Stomach (tissue), 9 donors: ENCODE results near the gene TAS2R41. TPM values are rescaled to one million over a fixed set of nuclear protein-coding genes. Genes with fewer than 3 reads are reported as not detected.

Experiments
- DNase-seq, 2 donors: peaks; one replicate each; pipeline versions ENCODE4 v3.0.0 to v3.0.0-alpha.2; 2013 to 2019
- H3K27ac ChIP-seq, 5 donors: fragments of 200-600 bp in 4 of 5; sonication (generic) in 4 of 5; one replicate each; pipeline ENCODE4 v1.5.1; 2013 to 2019; ENCODE audit warnings: mild to moderate bottlenecking in 1 of 5, moderate library complexity in 1 of 5
- H3K27me3 ChIP-seq, 3 donors: fragments of 200-600 bp; sonication (generic); one replicate each; pipeline ENCODE4 v1.5.1; 2017 to 2019; ENCODE audit warnings: mixed run types in 1 of 3
- H3K36me3 ChIP-seq, 4 donors: fragments of 200-600 bp; sonication (generic); 1 replicate in 3 of 4; 2 replicates in 1 of 4; pipeline ENCODE4 v1.5.1; 2016 to 2019
- H3K4me1 ChIP-seq, 4 donors: fragments of 200-600 bp; sonication (generic); one replicate each; pipeline ENCODE4 v1.5.1; 2016 to 2019
- H3K4me3 ChIP-seq, 4 donors: fragments of 200-600 bp; sonication (generic) in 3 of 4; one replicate each; pipeline ENCODE4 v1.5.1; 2016 to 2019; ENCODE audit warnings: mild to moderate bottlenecking in 1 of 4
- H3K9me3 ChIP-seq, 4 donors: fragments of 200-600 bp; sonication (generic); one replicate each; pipeline ENCODE4 v1.5.1; 2016 to 2019
- CTCF ChIP-seq, 7 experiments: fragments of 450-650 bp in 4 of 7; fragments of 200-600 bp in 3 of 7; sonication (generic) in 3 of 7; IDR thresholded peaks; one replicate each; pipeline ENCODE4 v1.5.1; 2016 to 2019; ENCODE audit warnings: antibody characterized with exemption in 7 of 7, control low read depth in 2 of 7, mild to moderate bottlenecking in 1 of 7
- EP300 ChIP-seq: sonication (generic); formaldehyde crosslinking; IDR thresholded peaks from one replicate; pipeline ENCODE4 v1.6.1; 2017; ENCODE audit warnings: antibody characterized with exemption
- POLR2A ChIP-seq, 4 donors: fragments of 450-650 bp; IDR thresholded peaks; one replicate each; pipeline ENCODE4 v1.6.1; 2016; ENCODE audit warnings: antibody characterized with exemption in 4 of 4, control low read depth in 2 of 4, mild to moderate bottlenecking in 1 of 4, moderate library complexity in 1 of 4
- POLR2AphosphoS5 ChIP-seq, 3 donors: sonication (generic); formaldehyde crosslinking; IDR thresholded peaks; one replicate each; pipeline ENCODE4 v1.6.1; 2016; ENCODE audit warnings: antibody characterized with exemption in 3 of 3
- WGBS, 5 donors: extraction: QIAGEN DNeasy Blood & Tissue Kit in 3 of 5; methylation state at CpG; one replicate each; pipeline versions ENCODE4 v1.1.5 to v1.1.7; 2013 to 2018; 5-methylcytosine and 5-hydroxymethylcytosine counted together
- intact Hi-C: fragments of 100-400 bp; cut with DNase I; formaldehyde crosslinking; loops from one replicate; pipeline ENCODE4 v1.15.1; 2023; ENCODE audit warnings: low total_unique reads
- polyA plus RNA-seq, 3 donors: library from polyadenylated mRNA; stranded (reverse); fragments of 200-250 nt; gene quantifications; one replicate each; pipeline ENCODE4 v1.2.3, GENCODE V29; 2013
- total RNA-seq, 5 donors: library from RNA; depleted of rRNA; stranded (reverse); fragments of >200 nt; gene quantifications; one replicate each; pipeline versions ENCODE4 v1.1.0 to v1.2.3, GENCODE V29; 2014 to 2016
- donor health status: healthy with polysubstance abuse.
- donor health status: Bipolar disorder and iron deficiency.
- donor health status: healthy.

Gene TAS2R41
- total and polyA plus RNA-seq, 8 donors, result 1.5 TPM; not detected in 7

- no peak for DNase-seq
- H3K27ac ChIP-seq, result no peak overlapping the region
- TF ChIP-seq POLR2A (IDR thresholded peaks at IDR 0.05), result no peak
- TF ChIP-seq POLR2AphosphoS5 (IDR thresholded peaks at IDR 0.05), result no peak
- no peak for TF ChIP-seq CTCF (IDR thresholded peaks at IDR 0.05)
- H3K4me3 ChIP-seq, result no peak overlapping the region
- no peaks in the 10 kb centered on the region for H3K36me3 ChIP-seq
- no peaks in the 10 kb centered on the region for H3K9me3 ChIP-seq
- no peaks in the 10 kb centered on the region for H3K27me3 ChIP-seq
- 88 to 94% (median 89%) methylated on average over 2 of the region's 2 CpGs for WGBS, 5 donors
- H3K4me1 ChIP-seq, result no peaks in the 10 kb centered on the region
- intact Hi-C loops, result no loop called here
Observed at GRCh38 chr7:143439866-143440265, 37.8 kb upstream of the TAS2R41 start.

GRCh38 chr7:143443153-143443552 lies 34.5 kb upstream of the TAS2R41 start, which contains the start of gene TAS2R60:
TSS of gene TAS2R60 (plus strand) at chr7:143443453. CDS start at chr7:143443453, 0 bp downstream.
- intact Hi-C loops, result no loop called here
- no peak within 1 kb of the TSS for H3K4me3 ChIP-seq
- H3K4me1 ChIP-seq, result no peaks in the 10 kb centered on the region
- H3K27me3 ChIP-seq, result peaks cover 0 to 5% (median 0%) of the 10 kb centered on the region in 3 donors
- TF ChIP-seq EP300 (no peak), POLR2A (IDR thresholded peaks at IDR 0.05) (no peak), POLR2AphosphoS5 (IDR thresholded peaks at IDR 0.05) (no peak), CTCF (IDR thresholded peaks at IDR 0.05) (no peak)
- no peak within 1 kb of the TSS for H3K27ac ChIP-seq
- no peaks in the 10 kb centered on the region for H3K36me3 ChIP-seq
- WGBS, 5 donors, result 68 to 96% (median 80%) methylated on average over 4 of the region's 4 CpGs
- no peak for DNase-seq
- no peaks in the 10 kb centered on the region for H3K9me3 ChIP-seq

- intact Hi-C loops, result no loop called here
- Histone ChIP-seq H3K4me3 (no peak overlapping the region), H3K4me1 (no peaks in the 10 kb centered on the region), H3K27me3 (peaks cover 0 to 5% (median 0%) of the 10 kb centered on the region in 3 donors), H3K27ac (no peak overlapping the region), H3K9me3 (no peaks in the 10 kb centered on the region), H3K36me3 (no peaks in the 10 kb centered on the region)
- DNase-seq, result no peak
- 82 to 96% (median 91%) methylated on average over 6 of the region's 6 CpGs for WGBS, 5 donors
- TF ChIP-seq POLR2AphosphoS5 (IDR thresholded peaks at IDR 0.05), result no peak
- TF ChIP-seq POLR2A (IDR thresholded peaks at IDR 0.05), result no peak
- no peak for TF ChIP-seq CTCF (IDR thresholded peaks at IDR 0.05)
- no peak for TF ChIP-seq EP300
Observed at GRCh38 chr7:143444063-143444782, 33.5 kb upstream of the TAS2R41 start.

GRCh38 chr7:143444785-143445184 lies 32.9 kb upstream of the TAS2R41 start:
- Histone ChIP-seq H3K27me3 (peaks cover 0 to 5% (median 0%) of the 10 kb centered on the region in 3 donors), H3K27ac (no peak overlapping the region), H3K9me3 (no peaks in the 10 kb centered on the region), H3K4me1 (no peaks in the 10 kb centered on the region), H3K4me3 (no peak overlapping the region), H3K36me3 (no peaks in the 10 kb centered on the region)
- intact Hi-C loops, result no loop called here
- WGBS, 5 donors, result 92 to 100% (median 94%) methylated on average over 1 of the region's 1 CpG
- no peak for TF ChIP-seq EP300
- TF ChIP-seq CTCF (IDR thresholded peaks at IDR 0.05), result no peak
- TF ChIP-seq POLR2A (IDR thresholded peaks at IDR 0.05), result no peak
- TF ChIP-seq POLR2AphosphoS5 (IDR thresholded peaks at IDR 0.05), result no peak
- DNase-seq, result no peak
